HCT116 (cell line): ENCODE results near the gene PRR12. TPM values are rescaled to one million over a fixed set of nuclear protein-coding genes. Genes with fewer than 3 reads are reported as not detected.

Experiments used
- ATAC-seq: fragments of 200-7000 bp; cut with Tn5 transposase; 2 replicates; pipeline ENCODE4 v1.9.1; 2020; ENCODE audit warnings: mild to moderate bottlenecking, moderate library complexity
- BruUV-seq: library from RNA; stranded (reverse); fragments of 400-500 nt; replicated peaks from 2 replicates; lab custom pipeline; 2021; lab: Mats Ljungman, UMichigan
- CTCF ChIA-PET: fragments of 300-600 bp; sonication (Branson Sonifier 250); formaldehyde crosslinking; loops from one replicate; lab custom pipeline; 2021; ENCODE audit warnings: antibody characterized with exemption; lab: Charles Lee
- POLR2A ChIA-PET: fragments of 300-600, 350-600 bp; sonication (Branson Sonifier 250); formaldehyde crosslinking; loops from one replicate; lab custom pipeline; 2021; ENCODE audit warnings: antibody characterized with exemption; lab: Charles Lee
- RAD21 ChIA-PET, 2 experiments: fragments of 300-600 bp; sonication (Branson Sonifier 250); formaldehyde crosslinking; loops; one replicate each; lab custom pipeline; 2023; ENCODE audit warnings: low total read pairs in 2 of 2; ENCODE audit not compliant: uncharacterized antibody in 2 of 2, unreplicated experiment in 2 of 2, low non-redundant PET in 1 of 2; lab: Charles Lee
- DNase-seq: peaks from one replicate; pipeline ENCODE4 v3.0.0-alpha.2; 2010; ENCODE audit warnings: low read depth, low spot score
- H2AFZ ChIP-seq: fragments of 200-600 bp; shearing (Covaris generic), sonication (generic); 2 replicates; pipeline ENCODE4 v1.6.1; 2017; ENCODE audit warnings: low read depth, mixed run types, mixed read lengths, antibody characterized with exemption, low read length; ENCODE audit not compliant: poor library complexity, severe bottlenecking
- H3K27ac ChIP-seq: 2 replicates; pipeline ENCODE4 v1.5.1; 2012; ENCODE audit warnings: low read depth, low read length
- H3K27me3 ChIP-seq: fragments of 200-600 bp; sonication (generic); 2 replicates; pipeline ENCODE4 v1.6.1; 2016; ENCODE audit warnings: mixed run types, low read length, mixed read lengths; ENCODE audit not compliant: insufficient read depth
- H3K36me3 ChIP-seq, 2 experiments: fragments of 200-500 bp in 1 of 2; fragments of 200-600 bp in 1 of 2; sonication (Bioruptor generic) in 1 of 2; sonication (generic) in 1 of 2; 2 replicates each; pipeline versions ENCODE4 v1.5.1 to v1.6.1; 2014 to 2016; ENCODE audit warnings: low read length in 2 of 2, inconsistent platforms in 1 of 2, mixed read lengths in 1 of 2, mixed run types in 1 of 2; ENCODE audit not compliant: insufficient read depth in 2 of 2, control insufficient read depth in 1 of 2
- H3K4me1 ChIP-seq, 2 experiments: fragments of 200-600 bp in 1 of 2; sonication (generic) in 1 of 2; 2 replicates each; pipeline versions ENCODE4 v1.5.1 to v1.6.1; 2012 to 2017; ENCODE audit warnings: low read length in 2 of 2, inconsistent platforms in 1 of 2, mild to moderate bottlenecking in 1 of 2, mixed read lengths in 1 of 2, mixed run types in 1 of 2, moderate library complexity in 1 of 2; ENCODE audit not compliant: insufficient read depth in 2 of 2, control insufficient read depth in 1 of 2
- H3K4me2 ChIP-seq: fragments of 200-600 bp; sonication (generic); 2 replicates; pipeline ENCODE4 v1.6.1; 2017; ENCODE audit warnings: mixed run types, low read length, mixed read lengths
- H3K4me3 ChIP-seq, 2 experiments: fragments of 200-600 bp in 1 of 2; sonication (generic) in 1 of 2; replicated peaks in 1 of 2; 2 replicates each; pipeline ENCODE4 v1.5.1; 2011 to 2016; ENCODE audit warnings: low read length in 2 of 2, control low read depth in 1 of 2, low read depth in 1 of 2, mild to moderate bottlenecking in 1 of 2, mixed read lengths in 1 of 2, mixed run types in 1 of 2
- H3K79me2 ChIP-seq: fragments of 200-600 bp; sonication (generic); 2 replicates; pipeline ENCODE4 v1.6.1; 2017; ENCODE audit warnings: mild to moderate bottlenecking, mixed run types, low read length, moderate library complexity, mixed read lengths; ENCODE audit not compliant: insufficient read depth
- H3K9ac ChIP-seq: fragments of 200-600 bp; sonication (generic); 2 replicates; pipeline ENCODE4 v1.6.1; 2016; ENCODE audit warnings: low read length, mixed read lengths
- H3K9me2 ChIP-seq: fragments of 200-600 bp; sonication (generic), shearing (Covaris generic); 2 replicates; pipeline ENCODE4 v1.6.1; 2017; ENCODE audit warnings: mixed run types, mild to moderate bottlenecking, moderate library complexity; ENCODE audit not compliant: insufficient read depth
- H3K9me3 ChIP-seq, 2 experiments: fragments of 200-500 bp in 1 of 2; fragments of 200-600 bp in 1 of 2; sonication (Bioruptor generic) in 1 of 2; sonication (generic) in 1 of 2; 2 replicates each; pipeline ENCODE4 v1.6.1; 2014 to 2017; ENCODE audit warnings: low read length in 2 of 2, mixed read lengths in 2 of 2, inconsistent platforms in 1 of 2, low read depth in 1 of 2, mild to moderate bottlenecking in 1 of 2, mixed run types in 1 of 2, moderate library complexity in 1 of 2; ENCODE audit not compliant: control insufficient read depth in 1 of 2, insufficient read depth in 1 of 2
- H4K20me1 ChIP-seq: fragments of 200-600 bp; sonication (generic), shearing (Covaris generic); 2 replicates; pipeline ENCODE4 v1.6.1; 2017; ENCODE audit warnings: mixed run types, mild to moderate bottlenecking, moderate library complexity; ENCODE audit not compliant: insufficient read depth
- CEBPB ChIP-seq: IDR thresholded peaks from 2 replicates; pipeline ENCODE4 v1.6.1; 2012; ENCODE audit warnings: low read depth
- EGR1 ChIP-seq: IDR thresholded peaks from 2 replicates; pipeline ENCODE4 v1.6.1; 2012; ENCODE audit warnings: low read depth
- POLR2A ChIP-seq: IDR thresholded peaks from 2 replicates; pipeline ENCODE4 v1.7.0; 2011; ENCODE audit warnings: borderline replicate concordance; ENCODE audit not compliant: insufficient read depth, insufficient read length; ENCODE audit errors: extremely low read depth
- REST ChIP-seq: IDR thresholded peaks from 2 replicates; pipeline ENCODE4 v1.6.1; 2012; ENCODE audit warnings: low read depth
- SP1 ChIP-seq: IDR thresholded peaks from 2 replicates; pipeline ENCODE4 v1.6.1; 2012; ENCODE audit warnings: low read depth
- SRF ChIP-seq: IDR thresholded peaks from 2 replicates; pipeline ENCODE4 v1.6.1; 2012; ENCODE audit warnings: low read depth
- YY1 ChIP-seq: IDR thresholded peaks from 2 replicates; pipeline ENCODE4 v1.6.1; 2011; ENCODE audit warnings: low read length, low read depth, moderate library complexity, mild to moderate bottlenecking; ENCODE audit not compliant: insufficient replicate concordance; ENCODE audit errors: extremely low read depth
- ZBTB33 ChIP-seq: IDR thresholded peaks from 2 replicates; pipeline ENCODE4 v1.6.1; 2011; ENCODE audit warnings: mild to moderate bottlenecking, low read length, moderate library complexity; ENCODE audit not compliant: insufficient replicate concordance; ENCODE audit errors: extremely low read depth
- ZFX ChIP-seq: fragments of 450-650 bp; IDR thresholded peaks from 2 replicates; pipeline ENCODE4 v1.6.1; 2017
- intact Hi-C: fragments of 100-400 bp; cut with micrococcal nuclease; formaldehyde crosslinking; loops from 2 replicates; pipeline ENCODE4 v1.10.0; 2022
- total RNA-seq: library from RNA; stranded (reverse); gene quantifications from one replicate; pipeline ENCODE4 v1.2.1, GENCODE V29; 2021; ENCODE audit not compliant: unreplicated experiment
- TF ChIP-seq, protein P1 (sequence below): IDR thresholded peaks from 2 replicates; pipeline ENCODE4 v1.6.1; 2012

Gene PRR12
- total RNA-seq, 1 experiment from 2014 or later: 26.9 TPM

- CTCF ChIA-PET: interaction anchor here (1.5 to 1.6 kb wide), 2 partner anchors 11 to 13 kb away, joined by 4 to 10 read pairs; no protein-coding TSS in a partner anchor
- BruUV-seq: no TSS peak
- Histone ChIP-seq H3K9me2 (no peaks in the 10 kb centered on the region), H2AFZ (no peak overlapping the region), H3K36me3 (peaks cover 28 to 47% of the 10 kb centered on the region in 2 experiments), H3K4me1 (peaks cover 0 to 8% of the 10 kb centered on the region in 2 experiments; a peak in 2 of 4 replicates), H3K27ac (no peak overlapping the region), H3K9ac (no peak overlapping the region), H3K79me2 (peaks cover 47% of the 10 kb centered on the region), H3K4me2 (no peak overlapping the region), H4K20me1 (no peaks in the 10 kb centered on the region), H3K27me3 (no peaks in the 10 kb centered on the region), H3K4me3 (no peak overlapping the region), H3K9me3 (no peaks in the 10 kb centered on the region)
- no peak for DNase-seq
- no peak for ATAC-seq
- intact Hi-C loops: no loop called here
- POLR2A ChIA-PET: interaction anchor here (0.7 kb wide), 1 partner anchor 81 kb away, joined by 3 read pairs; the partner anchor contains the start of gene RRAS
- RAD21 ChIA-PET: no interaction called here
- TF ChIP-seq ZBTB33: no peak
- no peak for TF ChIP-seq REST
- TF ChIP-seq CEBPB: no peak
- TF ChIP-seq ZFX: no peak
- TF ChIP-seq EGR1: no peak
- no peak for TF ChIP-seq SP1
- no peak for TF ChIP-seq POLR2A
- no peak for TF ChIP-seq SRF
- no peak for TF ChIP-seq YY1
- TF ChIP-seq, protein P1, sequence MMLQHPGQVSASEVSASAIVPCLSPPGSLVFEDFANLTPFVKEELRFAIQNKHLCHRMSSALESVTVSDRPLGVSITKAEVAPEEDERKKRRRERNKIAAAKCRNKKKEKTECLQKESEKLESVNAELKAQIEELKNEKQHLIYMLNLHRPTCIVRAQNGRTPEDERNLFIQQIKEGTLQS: no peak
These were observed 31.5 kb upstream of the PRR12 start for GRCh38 chr19:49559443-49559842.
